Caco-2 (cell line): ENCODE data around the gene SYNGR1. TPM values are rescaled to one million over a fixed set of nuclear protein-coding genes. Genes with fewer than 3 reads are reported as not detected.

Experiments
- BruUV-seq: library from RNA; stranded (reverse); fragments of 400-500 nt; replicated peaks from 2 replicates; lab custom pipeline; 2021; lab: Mats Ljungman, UMichigan
- CTCF ChIA-PET: fragments of 300-600 bp; sonication (Branson Sonifier 250); formaldehyde crosslinking; loops from one replicate; lab custom pipeline; 2022; ENCODE audit warnings: antibody characterized with exemption; lab: Charles Lee
- POLR2A ChIA-PET: fragments of 300-600 bp; sonication (Branson Sonifier 250); formaldehyde crosslinking; loops from one replicate; lab custom pipeline; 2022; ENCODE audit warnings: antibody characterized with exemption; lab: Charles Lee
- DNase-seq, 2 experiments: peaks; one replicate each; pipeline versions ENCODE4 v3.0.0 to v3.0.0-alpha.2; 2020 to 2022
- H3K27me3 ChIP-seq: replicated peaks from 2 replicates; pipeline ENCODE4 v1.6.0; 2011; ENCODE audit warnings: low read length; ENCODE audit not compliant: control insufficient read depth, insufficient read depth
- H3K36me3 ChIP-seq: 2 replicates; pipeline ENCODE4 v1.5.1; 2011; ENCODE audit warnings: low read length; ENCODE audit not compliant: control insufficient read depth, insufficient read depth
- H3K4me1 ChIP-seq: fragments of 250-450 bp; sonication (Bioruptor Pico); 2 replicates; pipeline ENCODE4 v1.5.1; 2020; ENCODE audit warnings: mild to moderate bottlenecking
- H3K4me3 ChIP-seq: 2 replicates; pipeline ENCODE4 v1.5.1; 2011; ENCODE audit warnings: low read depth, mild to moderate bottlenecking, control low read depth, low read length
- H3K9me3 ChIP-seq: fragments of 250-450 bp; sonication (Bioruptor Pico); 2 replicates; pipeline ENCODE4 v1.5.1; 2020; ENCODE audit warnings: mild to moderate bottlenecking, moderate library complexity
- H3K27ac Mint-ChIP-seq: one replicate; pipeline ENCODE4 v1.8.0; 2022; ENCODE audit warnings: mixed read lengths; ENCODE audit not compliant: unreplicated experiment
- H3K27me3 Mint-ChIP-seq: one replicate; pipeline ENCODE4 v1.8.0; 2022; ENCODE audit warnings: mixed read lengths; ENCODE audit not compliant: insufficient read depth, unreplicated experiment
- H3K36me3 Mint-ChIP-seq: one replicate; pipeline ENCODE4 v1.8.0; 2022; ENCODE audit warnings: mild to moderate bottlenecking, mixed read lengths; ENCODE audit not compliant: insufficient read depth, unreplicated experiment
- H3K4me1 Mint-ChIP-seq: one replicate; pipeline ENCODE4 v1.8.0; 2022; ENCODE audit warnings: low read depth, mixed read lengths; ENCODE audit not compliant: unreplicated experiment
- H3K4me3 Mint-ChIP-seq: one replicate; pipeline ENCODE4 v1.8.0; 2022; ENCODE audit warnings: mild to moderate bottlenecking, moderate library complexity, mixed read lengths; ENCODE audit not compliant: unreplicated experiment
- H3K9me3 Mint-ChIP-seq: one replicate; pipeline ENCODE4 v1.8.0; 2022; ENCODE audit warnings: mixed read lengths; ENCODE audit not compliant: unreplicated experiment
- CTCF ChIP-seq, 2 experiments: fragments of 200-600 bp in 1 of 2; IDR thresholded peaks; 1 replicate in 1 of 2; 2 replicates in 1 of 2; pipeline versions ENCODE4 v1.5.1 to v1.8.0; 2011 to 2022; ENCODE audit warnings: antibody characterized with exemption in 1 of 2, control low read depth in 1 of 2, inconsistent platforms in 1 of 2, low read depth in 1 of 2, low read length in 1 of 2, mild to moderate bottlenecking in 1 of 2, moderate library complexity in 1 of 2; ENCODE audit not compliant: insufficient read depth in 1 of 2, severe bottlenecking in 1 of 2, unreplicated experiment in 1 of 2
- intact Hi-C: fragments of 100-400 bp; cut with micrococcal nuclease; formaldehyde crosslinking; loops from one replicate; pipeline ENCODE4 v1.10.0; 2022; ENCODE audit not compliant: unreplicated experiment
- total RNA-seq: library from RNA; stranded (reverse); gene quantifications from 2 replicates; pipeline ENCODE4 v1.2.3, GENCODE V29; 2022

SYNGR1 gene
- total RNA-seq, 1 experiment from 2014 or later: 20.2 TPM

GRCh38 chr22:39429186-39429585, 79.4 kb downstream of the SYNGR1 start:
- no peak overlapping the region for H3K4me3 Mint-ChIP-seq
- no peaks in the 10 kb centered on the region for H3K36me3 ChIP-seq
- DNase-seq: no peak
- no peaks in the 10 kb centered on the region for H3K27me3 Mint-ChIP-seq
- no peaks in the 10 kb centered on the region for H3K4me1 Mint-ChIP-seq
- peaks cover 36% of the 10 kb centered on the region for H3K36me3 Mint-ChIP-seq
- POLR2A ChIA-PET: interaction anchor here (0.5 kb wide), 1 partner anchor 46 kb away, joined by 4 read pairs; no protein-coding TSS in a partner anchor
- no peaks in the 10 kb centered on the region for H3K9me3 Mint-ChIP-seq
- no peak overlapping the region for H3K4me3 ChIP-seq
- H3K27me3 ChIP-seq: no peaks in the 10 kb centered on the region
- peak overlapping the region; percentile 42 for H3K27ac Mint-ChIP-seq
- peaks cover 19% of the 10 kb centered on the region for H3K4me1 ChIP-seq
- CTCF ChIA-PET: no interaction called here
- no peak for TF ChIP-seq CTCF (IDR thresholded peaks at IDR 0.05; ENCODE audit: insufficient read depth in 1 of 2, low read depth in 1 of 2, low read length in 1 of 2, severe bottlenecking in 1 of 2, unreplicated experiment in 1 of 2)
- no peaks in the 10 kb centered on the region for H3K9me3 ChIP-seq
- BruUV-seq: no TSS peak
- intact Hi-C loops: no loop called here

- POLR2A ChIA-PET: no interaction called here
- Mint-ChIP-seq H3K27me3 (no peaks in the 10 kb centered on the region), H3K36me3 (peaks cover 36% of the 10 kb centered on the region), H3K27ac (no peak overlapping the region), H3K4me3 (no peak overlapping the region), H3K4me1 (no peaks in the 10 kb centered on the region), H3K9me3 (no peaks in the 10 kb centered on the region)
- BruUV-seq: no TSS peak
- intact Hi-C loops: no loop called here
- Histone ChIP-seq H3K27me3 (no peaks in the 10 kb centered on the region), H3K4me3 (no peak overlapping the region), H3K36me3 (no peaks in the 10 kb centered on the region), H3K4me1 (peaks cover 19% of the 10 kb centered on the region), H3K9me3 (no peaks in the 10 kb centered on the region)
- no peak for DNase-seq
- TF ChIP-seq CTCF (IDR thresholded peaks at IDR 0.05; ENCODE audit: insufficient read depth in 1 of 2, low read depth in 1 of 2, low read length in 1 of 2, severe bottlenecking in 1 of 2, unreplicated experiment in 1 of 2): no peak
- CTCF ChIA-PET: no interaction called here
Observed at GRCh38 chr22:39429916-39430575, 80.3 kb downstream of the SYNGR1 start.

GRCh38 chr22:39430576-39431150, 80.9 kb downstream of the SYNGR1 start:
- TSS peak; percentile 21 for BruUV-seq

More at GRCh38 chr22:39430576-39431150, 80.9 kb downstream of the SYNGR1 start:
- no peak for TF ChIP-seq CTCF (IDR thresholded peaks at IDR 0.05; ENCODE audit: insufficient read depth in 1 of 2, low read depth in 1 of 2, low read length in 1 of 2, severe bottlenecking in 1 of 2, unreplicated experiment in 1 of 2)
- no peaks in the 10 kb centered on the region for H3K27me3 ChIP-seq
- H3K9me3 ChIP-seq: no peaks in the 10 kb centered on the region
- intact Hi-C loops: no loop called here
- no peak overlapping the region for H3K27ac Mint-ChIP-seq
- no peaks in the 10 kb centered on the region for H3K36me3 ChIP-seq
- POLR2A ChIA-PET: no interaction called here
- CTCF ChIA-PET: interaction anchor here (0.6 kb wide), 1 partner anchor 258 kb away, joined by 3 read pairs; no protein-coding TSS in a partner anchor
- H3K36me3 Mint-ChIP-seq: peaks cover 36% of the 10 kb centered on the region
- H3K4me1 ChIP-seq: peaks cover 19% of the 10 kb centered on the region
- H3K9me3 Mint-ChIP-seq: no peaks in the 10 kb centered on the region
- H3K27me3 Mint-ChIP-seq: no peaks in the 10 kb centered on the region
- H3K4me3 Mint-ChIP-seq: no peak overlapping the region
- no peak for DNase-seq
- H3K4me3 ChIP-seq: no peak overlapping the region
- H3K4me1 Mint-ChIP-seq: no peaks in the 10 kb centered on the region
